Gastrocnemius medialis (tissue), 4 donors: ENCODE data around the gene TXNDC12. TPM values are rescaled to one million over a fixed set of nuclear protein-coding genes. Genes with fewer than 3 reads are reported as not detected.

Source experiments
- ATAC-seq, 2 donors: fragments of 150-250 bp; one replicate each; pipeline ENCODE4 v1.9.1; 2016
- DNase-seq, 2 donors: peaks; one replicate each; pipeline ENCODE4 v3.0.0-alpha.2; 2019
- H3K27ac ChIP-seq, 4 donors: fragments of 200-600 bp; sonication (generic); 1 replicate in 1 of 4; 2 replicates in 3 of 4; pipeline ENCODE4 v1.5.1; 2016 to 2018; ENCODE audit warnings: mild to moderate bottlenecking in 2 of 4, moderate library complexity in 1 of 4
- H3K27me3 ChIP-seq, 3 donors: fragments of 200-600 bp; sonication (generic) in 2 of 3; 1 replicate in 1 of 3; 2 replicates in 2 of 3; pipeline versions ENCODE4 v1.5.1 to v1.6.0; 2016 to 2019; ENCODE audit warnings: mild to moderate bottlenecking in 1 of 3, moderate library complexity in 1 of 3
- H3K36me3 ChIP-seq, 2 donors: fragments of 200-600 bp; sonication (generic) in 1 of 2; one replicate each; pipeline ENCODE4 v1.5.1; 2017 to 2018
- H3K4me1 ChIP-seq, 2 donors: fragments of 200-600 bp; sonication (generic) in 1 of 2; one replicate each; pipeline ENCODE4 v1.5.1; 2016 to 2017; ENCODE audit warnings: mild to moderate bottlenecking in 2 of 2
- H3K4me3 ChIP-seq, 4 donors: fragments of 200-600 bp; sonication (generic) in 3 of 4; 1 replicate in 1 of 4; 2 replicates in 3 of 4; pipeline ENCODE4 v1.5.1; 2016 to 2019; ENCODE audit warnings: mild to moderate bottlenecking in 2 of 4
- H3K9me3 ChIP-seq, 3 donors: fragments of 200-600 bp; sonication (generic) in 2 of 3; 1 replicate in 1 of 3; 2 replicates in 2 of 3; pipeline ENCODE4 v1.5.1; 2016 to 2019
- POLR2A ChIP-seq, 2 donors: fragments of 450-650 bp; IDR thresholded peaks; one replicate each; pipeline ENCODE4 v1.6.1; 2017; ENCODE audit warnings: antibody characterized with exemption in 2 of 2, mild to moderate bottlenecking in 2 of 2, moderate library complexity in 2 of 2
- in situ Hi-C, 4 donors: fragments of 200-750 bp; cut with MboI; loops; one replicate each; pipeline versions ENCODE4 v1.15.0 to v1.8.0; 2017; ENCODE audit warnings: low sequenced_read_pairs in 4 of 4
- intact Hi-C: fragments of 100-400 bp; cut with DNase I; formaldehyde crosslinking; loops from one replicate; pipeline ENCODE4 v1.15.1; 2023; ENCODE audit warnings: low total_unique reads
- total RNA-seq, 4 donors: library from RNA; depleted of rRNA; stranded (reverse); fragments of >200 nt; gene quantifications; one replicate each; pipeline versions ENCODE4 v1.1.0 to v1.2.3, GENCODE V29; 2016
- TF ChIP-seq, protein P1 (sequence below), 5 experiments: fragments of 450-650 bp in 3 of 5; fragments of 200-600 bp in 2 of 5; sonication (generic) in 2 of 5; IDR thresholded peaks in 4 of 5; conservative IDR thresholded peaks in 1 of 5; 1 replicate in 4 of 5; 2 replicates in 1 of 5; pipeline ENCODE4 v1.5.1; 2016 to 2019; ENCODE audit warnings: antibody characterized with exemption in 5 of 5, mild to moderate bottlenecking in 3 of 5, moderate library complexity in 3 of 5

Gene TXNDC12
- total RNA-seq, 4 donors from 2014 or later = 19.8 to 25.3 (median 23.3) TPM

DNA sequence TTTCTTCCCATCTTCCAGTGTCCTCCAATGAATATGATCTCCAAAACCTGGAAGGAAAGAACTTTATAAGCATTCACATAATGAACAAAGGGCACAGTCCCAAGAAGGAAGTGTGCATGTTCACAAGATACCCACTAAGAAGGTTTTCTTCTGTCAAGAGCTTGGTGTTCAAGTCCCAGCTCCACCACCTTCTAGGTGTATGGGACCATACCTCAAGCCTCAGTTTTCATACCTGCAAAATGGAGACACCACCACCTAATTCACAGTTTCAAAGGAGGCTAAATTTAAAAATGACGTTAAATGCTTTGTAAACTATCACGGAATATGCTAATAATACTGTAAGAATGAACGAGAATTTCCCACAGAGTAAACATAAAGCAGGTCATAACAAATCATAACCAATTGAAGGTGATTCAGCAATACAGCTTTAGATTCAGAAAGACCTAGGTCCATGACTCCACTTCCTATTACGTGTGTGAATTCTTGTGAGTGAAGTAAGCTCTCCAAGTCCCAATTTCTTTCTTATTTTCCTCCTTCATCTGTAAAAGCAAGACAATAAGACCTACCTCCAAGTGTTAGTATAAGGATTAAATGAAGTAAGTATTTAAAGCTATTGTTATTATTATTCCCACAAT, 13.3 kb downstream of the TXNDC12 start:
- no peak for TF ChIP-seq POLR2A (IDR thresholded peaks at IDR 0.05)
- TF ChIP-seq, protein P1, sequence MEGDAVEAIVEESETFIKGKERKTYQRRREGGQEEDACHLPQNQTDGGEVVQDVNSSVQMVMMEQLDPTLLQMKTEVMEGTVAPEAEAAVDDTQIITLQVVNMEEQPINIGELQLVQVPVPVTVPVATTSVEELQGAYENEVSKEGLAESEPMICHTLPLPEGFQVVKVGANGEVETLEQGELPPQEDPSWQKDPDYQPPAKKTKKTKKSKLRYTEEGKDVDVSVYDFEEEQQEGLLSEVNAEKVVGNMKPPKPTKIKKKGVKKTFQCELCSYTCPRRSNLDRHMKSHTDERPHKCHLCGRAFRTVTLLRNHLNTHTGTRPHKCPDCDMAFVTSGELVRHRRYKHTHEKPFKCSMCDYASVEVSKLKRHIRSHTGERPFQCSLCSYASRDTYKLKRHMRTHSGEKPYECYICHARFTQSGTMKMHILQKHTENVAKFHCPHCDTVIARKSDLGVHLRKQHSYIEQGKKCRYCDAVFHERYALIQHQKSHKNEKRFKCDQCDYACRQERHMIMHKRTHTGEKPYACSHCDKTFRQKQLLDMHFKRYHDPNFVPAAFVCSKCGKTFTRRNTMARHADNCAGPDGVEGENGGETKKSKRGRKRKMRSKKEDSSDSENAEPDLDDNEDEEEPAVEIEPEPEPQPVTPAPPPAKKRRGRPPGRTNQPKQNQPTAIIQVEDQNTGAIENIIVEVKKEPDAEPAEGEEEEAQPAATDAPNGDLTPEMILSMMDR (IDR thresholded peaks at IDR 0.05 in 4 of 5, conservative IDR thresholded peaks at IDR 0.05 in 1 of 5) = no peak
- intact Hi-C loops = no loop called here

DNA sequence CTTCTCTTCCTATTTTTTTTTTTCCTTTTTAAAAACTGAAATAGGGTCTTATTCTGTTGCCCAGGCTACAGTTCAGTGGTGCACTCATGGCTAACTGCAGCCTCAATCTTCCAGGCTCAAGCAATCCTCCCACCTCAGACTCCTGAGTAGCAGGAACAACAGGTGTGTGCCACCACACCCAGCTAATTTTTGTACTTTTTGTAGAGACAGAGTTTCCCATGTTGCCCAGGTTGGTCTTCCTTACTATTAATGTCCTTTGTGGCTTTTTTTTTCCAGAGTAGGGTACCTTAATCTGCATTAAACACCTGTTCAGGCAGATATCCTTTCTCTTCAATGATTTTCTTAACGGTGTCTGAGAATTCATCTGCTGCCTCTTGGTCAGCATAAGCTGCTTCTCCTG, 17.1 kb downstream of the TXNDC12 start:
- no peak for ATAC-seq
- intact Hi-C loops = no loop called here
- peaks cover 0 to 22% of the 10 kb centered on the region in 2 donors for H3K36me3 ChIP-seq
- in situ Hi-C loops = no loop called here
- no peaks in the 10 kb centered on the region for H3K27me3 ChIP-seq
- no peak overlapping the region for H3K27ac ChIP-seq
- DNase-seq = no peak
- H3K9me3 ChIP-seq = no peaks in the 10 kb centered on the region
- H3K4me3 ChIP-seq = no peak overlapping the region
- TF ChIP-seq, protein P1 (IDR thresholded peaks at IDR 0.05 in 4 of 5, conservative IDR thresholded peaks at IDR 0.05 in 1 of 5) = no peak
- TF ChIP-seq POLR2A (IDR thresholded peaks at IDR 0.05) = no peak
- peaks cover 0 to 3% of the 10 kb centered on the region in 2 donors for H3K4me1 ChIP-seq

More for the DNA sequence above, 13.3 kb downstream of the TXNDC12 start:
- Histone ChIP-seq H3K27ac (no peak overlapping the region), H3K4me3 (no peak overlapping the region), H3K36me3 (peaks cover 0 to 22% of the 10 kb centered on the region in 2 donors), H3K27me3 (no peaks in the 10 kb centered on the region), H3K9me3 (no peaks in the 10 kb centered on the region), H3K4me1 (no peaks in the 10 kb centered on the region)
- DNase-seq (no peak), ATAC-seq (no peak)
- in situ Hi-C loops = no loop called here

DNA sequence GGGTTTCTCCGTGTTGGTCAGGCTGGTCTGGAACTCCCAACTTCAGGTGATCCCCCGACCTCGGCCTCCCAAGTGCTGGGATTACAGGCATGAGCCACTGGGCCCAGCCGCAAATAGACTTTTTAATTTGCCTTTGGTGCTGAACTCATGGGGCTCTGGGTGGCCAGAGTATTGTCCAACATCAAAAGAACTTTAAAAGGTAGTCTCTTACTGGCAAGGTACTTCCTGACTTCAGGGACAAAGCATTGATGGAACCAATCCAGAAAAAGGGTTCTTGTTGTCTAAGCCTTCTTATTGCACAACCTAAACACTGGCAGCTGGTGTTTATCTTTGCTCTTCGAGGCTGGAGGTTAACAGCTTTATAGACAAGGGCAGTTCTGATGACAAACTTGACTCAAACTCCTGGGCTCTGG, 17.6 kb downstream of the TXNDC12 start:
- Histone ChIP-seq H3K27ac (no peak overlapping the region), H3K4me3 (no peak overlapping the region), H3K9me3 (no peaks in the 10 kb centered on the region), H3K27me3 (no peaks in the 10 kb centered on the region), H3K36me3 (peaks cover 0 to 22% of the 10 kb centered on the region in 2 donors), H3K4me1 (peaks cover 5% of the 10 kb centered on the region in 2 donors)
- ATAC-seq (no peak), DNase-seq (no peak)
- no peak for TF ChIP-seq POLR2A (IDR thresholded peaks at IDR 0.05)
- TF ChIP-seq, protein P1 (IDR thresholded peaks at IDR 0.05 in 4 of 5, conservative IDR thresholded peaks at IDR 0.05 in 1 of 5) = no peak
- in situ Hi-C loops (no loop called here), intact Hi-C loops (no loop called here)

DNA sequence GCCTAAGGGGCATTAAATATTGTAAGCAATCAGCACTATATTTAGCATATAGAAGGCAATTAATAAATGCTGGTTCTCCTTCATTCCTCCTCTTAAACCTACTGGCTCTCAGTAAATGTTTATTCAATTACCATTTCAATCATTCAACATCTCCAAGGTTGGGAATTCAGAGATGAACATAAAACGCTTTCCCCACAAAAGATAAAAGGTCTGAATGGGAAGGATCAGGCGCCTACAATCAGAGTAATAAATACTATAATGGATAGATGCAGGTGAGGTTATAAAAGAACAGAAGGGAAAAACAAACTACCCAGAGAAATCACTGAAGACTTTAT, 21.0 kb downstream of the TXNDC12 start:
- intact Hi-C loops (no loop called here), in situ Hi-C loops (no loop called here)
- peaks cover 0 to under 1% of the 10 kb centered on the region in 2 donors for H3K36me3 ChIP-seq
- TF ChIP-seq POLR2A (IDR thresholded peaks at IDR 0.05) = no peak
- TF ChIP-seq, protein P1 (IDR thresholded peaks at IDR 0.05 in 4 of 5, conservative IDR thresholded peaks at IDR 0.05 in 1 of 5) = no peak
- ATAC-seq = no peak
- H3K4me3 ChIP-seq = peak overlapping the region; percentile 80 to 95 (median 86)
- H3K27me3 ChIP-seq = no peaks in the 10 kb centered on the region
- H3K4me1 ChIP-seq = peaks cover 15 to 16% of the 10 kb centered on the region in 2 donors
- peak overlapping the region; percentile 79 to 88 (median 88) for H3K27ac ChIP-seq
- no peak for DNase-seq
- no peaks in the 10 kb centered on the region for H3K9me3 ChIP-seq
